KMS-11 (cell line): Measurements from ENCODE around the gene PCDH19.
"Not testable (repeated sequence)": the region's sequence is repeated elsewhere in the genome, so short reads cannot be mapped to it uniquely, and the experiment has no call there.

Experiments used
- H2AFZ ChIP-seq: fragments of 200-600 bp; sonication (generic); 2 replicates; pipeline ENCODE4 v1.6.1; 2016; ENCODE audit warnings: antibody characterized with exemption, mixed run types, low read depth
- H3K27ac ChIP-seq: fragments of 200-600 bp; sonication (generic); 2 replicates; pipeline ENCODE4 v1.6.1; 2016; ENCODE audit warnings: mild to moderate bottlenecking, mixed run types
- H3K27me3 ChIP-seq: fragments of 200-600 bp; sonication (generic); 2 replicates; pipeline ENCODE4 v1.6.1; 2017; ENCODE audit warnings: mild to moderate bottlenecking, low read depth, mixed run types, moderate library complexity; ENCODE audit not compliant: insufficient read depth
- H3K36me3 ChIP-seq: fragments of 200-600 bp; sonication (generic); 2 replicates; pipeline ENCODE4 v1.6.1; 2017; ENCODE audit warnings: mild to moderate bottlenecking, mixed run types; ENCODE audit not compliant: insufficient read depth
- H3K4me1 ChIP-seq: fragments of 200-600 bp; sonication (generic); 2 replicates; pipeline ENCODE4 v1.6.1; 2016; ENCODE audit warnings: mild to moderate bottlenecking, low read depth, mixed run types; ENCODE audit not compliant: poor library complexity, severe bottlenecking
- H3K4me2 ChIP-seq: fragments of 200-600 bp; sonication (generic); 2 replicates; pipeline ENCODE4 v1.7.0; 2016; ENCODE audit warnings: mild to moderate bottlenecking, mixed run types
- H3K4me3 ChIP-seq: fragments of 200-600 bp; sonication (generic); IDR thresholded peaks from 2 replicates; pipeline ENCODE4 v1.6.1; 2017; ENCODE audit warnings: low read depth, low read length, mixed read lengths; ENCODE audit not compliant: insufficient read depth
- H3K79me2 ChIP-seq: fragments of 200-600 bp; sonication (generic); 2 replicates; pipeline ENCODE4 v1.6.1; 2016; ENCODE audit warnings: low read depth, mixed run types; ENCODE audit not compliant: insufficient read depth
- H3K9ac ChIP-seq: fragments of 200-600 bp; sonication (generic); 2 replicates; pipeline ENCODE4 v1.6.1; 2016; ENCODE audit warnings: mild to moderate bottlenecking, mixed run types
- H4K20me1 ChIP-seq: fragments of 200-600 bp; sonication (generic); 2 replicates; pipeline ENCODE4 v1.6.1; 2016; ENCODE audit warnings: mild to moderate bottlenecking, mixed run types; ENCODE audit not compliant: insufficient read depth
- CTCF ChIP-seq: fragments of 200-600 bp; sonication (generic); conservative IDR thresholded peaks from 2 replicates; pipeline ENCODE4 v1.6.1; 2017; ENCODE audit warnings: low read depth, mild to moderate bottlenecking, antibody characterized with exemption, low read length, moderate library complexity, mixed read lengths

PCDH19 gene

GRCh38 chrX:100445593-100445992, 35.5 kb upstream of the PCDH19 start:
- Histone ChIP-seq H3K4me3 (no peak overlapping the region), H3K9ac (no peak overlapping the region), H3K79me2 (no peaks in the 10 kb centered on the region), H4K20me1 (no peaks in the 10 kb centered on the region), H3K4me1 (no peaks in the 10 kb centered on the region), H3K27ac (no peak overlapping the region), H3K36me3 (no peaks in the 10 kb centered on the region), H3K27me3 (no peaks in the 10 kb centered on the region), H3K4me2 (no peak overlapping the region), H2AFZ (no peak overlapping the region)
- TF ChIP-seq CTCF = no peak

- H3K27me3 ChIP-seq, H3K36me3 ChIP-seq, H3K4me2 ChIP-seq: not testable (repeated sequence)
These were observed 31.2 kb upstream of the PCDH19 start for GRCh38 chrX:100441321-100441720.

GRCh38 chrX:100440006-100440405, 29.9 kb upstream of the PCDH19 start:
- Histone ChIP-seq H3K79me2 (no peaks in the 10 kb centered on the region), H3K9ac (no peak overlapping the region), H3K36me3 (no peaks in the 10 kb centered on the region), H3K27me3 (no peaks in the 10 kb centered on the region), H2AFZ (no peak overlapping the region), H3K4me1 (no peaks in the 10 kb centered on the region), H3K27ac (no peak overlapping the region), H3K4me3 (no peak overlapping the region), H4K20me1 (no peaks in the 10 kb centered on the region), H3K4me2 (no peak overlapping the region)
- no peak for TF ChIP-seq CTCF

More at GRCh38 chrX:100441321-100441720, 31.2 kb upstream of the PCDH19 start:
- H3K79me2 ChIP-seq, H2AFZ ChIP-seq, H4K20me1 ChIP-seq, H3K27ac ChIP-seq, H3K9ac ChIP-seq, H3K4me3 ChIP-seq, H3K4me1 ChIP-seq: not testable (repeated sequence)

- H3K79me2 ChIP-seq = no peaks in the 10 kb centered on the region
- no peak overlapping the region for H3K27ac ChIP-seq
- H4K20me1 ChIP-seq = no peaks in the 10 kb centered on the region
- no peak overlapping the region for H3K9ac ChIP-seq
- no peak overlapping the region for H3K4me3 ChIP-seq
- no peak overlapping the region for H2AFZ ChIP-seq
- H3K27me3 ChIP-seq = no peaks in the 10 kb centered on the region
- no peaks in the 10 kb centered on the region for H3K36me3 ChIP-seq
- no peak for TF ChIP-seq CTCF
- no peak overlapping the region for H3K4me2 ChIP-seq
- H3K4me1 ChIP-seq = no peaks in the 10 kb centered on the region
These were observed 25.7 kb upstream of the PCDH19 start for GRCh38 chrX:100435726-100436125.

- Histone ChIP-seq H3K36me3 (no peaks in the 10 kb centered on the region), H3K4me1 (no peaks in the 10 kb centered on the region), H3K4me3 (no peak overlapping the region), H3K27ac (no peak overlapping the region), H3K79me2 (no peaks in the 10 kb centered on the region), H3K9ac (no peak overlapping the region), H4K20me1 (no peaks in the 10 kb centered on the region), H3K27me3 (no peaks in the 10 kb centered on the region), H3K4me2 (no peak overlapping the region), H2AFZ (no peak overlapping the region)
- no peak for TF ChIP-seq CTCF
These were observed 13.9 kb upstream of the PCDH19 start for GRCh38 chrX:100424012-100424411.
